Fibroblast of lung (primary cell): ENCODE measurements around the gene WDFY3.

Experiments used
- CTCF ChIP-seq, 2 donors: IDR thresholded peaks in 1 of 2; conservative IDR thresholded peaks in 1 of 2; 1 replicate in 1 of 2; 2 replicates in 1 of 2; pipeline ENCODE4 v1.5.1; 2011 to 2012; ENCODE audit warnings: low read length in 2 of 2, control low read depth in 1 of 2, inconsistent platforms in 1 of 2, low read depth in 1 of 2, mild to moderate bottlenecking in 1 of 2
- EZH2 ChIP-seq: IDR thresholded peaks from 2 replicates; pipeline ENCODE4 v1.5.1; 2012; ENCODE audit warnings: low read length, control low read depth, mild to moderate bottlenecking; ENCODE audit errors: missing control alignments

GRCh38 chr4:84917869-84918600, 48.5 kb downstream of the WDFY3 start:
- TF ChIP-seq CTCF (conservative IDR thresholded peaks at IDR 0.05 in 1 of 2, IDR thresholded peaks at IDR 0.05 in 1 of 2; ENCODE audit: low read depth in 1 of 2, low read length in 2 of 2) = no peak
- TF ChIP-seq EZH2 = no peak
